PFSK-1 (cell line): Measurements from ENCODE around the gene TTC16.

Source experiments
- POLR2AphosphoS5 ChIP-seq: IDR thresholded peaks from 2 replicates; pipeline ENCODE4 v1.6.1; 2012; ENCODE audit warnings: low read depth, mild to moderate bottlenecking, control low read depth, low read length, moderate library complexity
- REST ChIP-seq, 2 experiments: IDR thresholded peaks; 2 replicates each; pipeline versions ENCODE4 v1.6.1 to v1.8.0; 2011 to 2012; ENCODE audit warnings: low read depth in 2 of 2, low read length in 2 of 2, control low read depth in 1 of 2, inconsistent platforms in 1 of 2, mild to moderate bottlenecking in 1 of 2, moderate library complexity in 1 of 2; ENCODE audit not compliant: insufficient read depth in 1 of 2
- SIN3A ChIP-seq: IDR thresholded peaks from 2 replicates; pipeline ENCODE4 v1.6.1; 2012; ENCODE audit warnings: mild to moderate bottlenecking, low read length, moderate library complexity, borderline replicate concordance; ENCODE audit not compliant: insufficient read depth
- TAF1 ChIP-seq: IDR thresholded peaks from 2 replicates; pipeline ENCODE4 v1.6.1; 2012; ENCODE audit warnings: low read length, control low read depth, borderline replicate concordance; ENCODE audit not compliant: insufficient read depth

- TF ChIP-seq POLR2AphosphoS5, result no peak
- TF ChIP-seq REST (IDR thresholded peaks at IDR 0.05; ENCODE audit: insufficient read depth in 1 of 2, low read depth in 2 of 2, low read length in 2 of 2), result no peak
- no peak for TF ChIP-seq TAF1
- no peak for TF ChIP-seq SIN3A
These were observed 56.7 kb downstream of the TTC16 start for GRCh38 chr9:127772603-127773002.
